GM21360 (cell line): ENCODE measurements around the gene TEX101.
"Not testable (repeated sequence)": the region's sequence is repeated elsewhere in the genome, so short reads cannot be mapped to it uniquely, and the experiment has no call there.

Experiments
- ATAC-seq: cut with Tn5 transposase; IDR thresholded peaks from one replicate; pipeline ENCODE4 v1.9.1; 2021; ENCODE audit warnings: mild to moderate bottlenecking, moderate library complexity; ENCODE audit not compliant: unreplicated experiment

Gene TEX101

GRCh38 chr19:43416951-43417623, 2.4 kb downstream of the TEX101 start:
- ATAC-seq, result no peak

- no peak for ATAC-seq
These were observed 6.3 kb downstream of the TEX101 start for GRCh38 chr19:43420954-43421353.

GRCh38 chr19:43422000-43422688, 7.5 kb downstream of the TEX101 start:
- no peak for ATAC-seq

GRCh38 chr19:43422689-43423066, 8.0 kb downstream of the TEX101 start:
- ATAC-seq, result no peak

- ATAC-seq, result no peak
These were observed 9.1 kb downstream of the TEX101 start for GRCh38 chr19:43423779-43424178.

GRCh38 chr19:43425567-43426392, 11.1 kb downstream of the TEX101 start:
- ATAC-seq, result no peak

GRCh38 chr19:43429395-43429794, 14.7 kb downstream of the TEX101 start:
- no peak for ATAC-seq

- ATAC-seq, result no peak
These were observed 15.5 kb downstream of the TEX101 start for GRCh38 chr19:43430142-43430710.

GRCh38 chr19:43430976-43431375, 16.3 kb downstream of the TEX101 start:
- ATAC-seq, result no peak

- no peak for ATAC-seq
These were observed 18.6 kb downstream of the TEX101 start for GRCh38 chr19:43433358-43433673.

- ATAC-seq, result no peak
These were observed 19.0 kb downstream of the TEX101 start for GRCh38 chr19:43433689-43434088.

GRCh38 chr19:43435775-43436174, 21.1 kb downstream of the TEX101 start:
- ATAC-seq, result no peak

- not testable (repeated sequence) for ATAC-seq
These were observed 22.6 kb downstream of the TEX101 start for GRCh38 chr19:43437284-43437683.

GRCh38 chr19:43437712-43438111, 23.0 kb downstream of the TEX101 start:
- ATAC-seq, result no peak

GRCh38 chr19:43438291-43439031, 23.8 kb downstream of the TEX101 start:
- ATAC-seq, result no peak

GRCh38 chr19:43439032-43439708, 24.5 kb downstream of the TEX101 start:
- ATAC-seq, result no peak

GRCh38 chr19:43439709-43440063, 25.0 kb downstream of the TEX101 start:
- no peak for ATAC-seq

GRCh38 chr19:43441716-43442115, 27.0 kb downstream of the TEX101 start:
- ATAC-seq, result no peak

- ATAC-seq, result not testable (repeated sequence)
These were observed 29.4 kb downstream of the TEX101 start for GRCh38 chr19:43444091-43444490.

- no peak for ATAC-seq
These were observed 30.0 kb downstream of the TEX101 start for GRCh38 chr19:43444531-43445287.
